ENCODE results near the gene POLN.
"Not testable (repeated sequence)": the region's sequence is repeated elsewhere in the genome, so short reads cannot be mapped to it uniquely, and the experiment has no call there.

POLN gene

DNA sequence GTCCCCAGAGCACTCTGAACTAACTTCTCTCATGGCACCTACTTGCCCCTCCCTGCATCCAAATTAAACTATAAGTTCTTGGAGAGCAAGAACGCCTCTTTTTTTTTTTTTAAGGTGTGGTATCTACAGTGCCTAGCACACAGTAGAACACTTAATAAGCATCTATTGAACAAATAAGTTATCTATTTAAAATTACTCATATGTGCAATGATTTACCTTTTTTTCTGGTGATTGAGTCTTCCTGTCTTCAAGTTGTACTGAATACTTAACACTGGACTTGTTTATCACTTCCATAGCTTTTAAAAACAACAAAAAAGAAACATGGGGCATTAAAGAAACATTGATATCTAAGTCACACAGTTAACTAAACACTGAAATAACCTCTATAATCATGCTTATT lies 29.1 kb downstream of the POLN start:
- no peak for DNase-seq

DNA sequence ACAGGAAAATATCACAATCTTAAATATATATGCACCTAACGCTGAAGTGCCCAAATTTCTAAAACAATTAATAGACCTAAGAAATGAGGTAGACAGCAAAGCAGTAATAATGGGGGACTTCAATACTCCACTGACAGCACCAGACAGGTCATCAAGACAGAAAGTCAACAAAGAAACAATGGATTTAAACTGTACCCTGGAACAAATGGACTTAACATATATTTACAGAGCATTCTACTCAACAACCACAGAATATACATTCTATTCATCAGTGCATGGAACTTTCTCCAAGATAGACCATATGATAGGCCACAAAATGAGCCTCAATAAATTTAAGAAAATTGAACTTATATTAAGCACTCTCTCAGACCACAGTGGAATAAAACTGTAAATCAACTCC lies 39.1 kb downstream of the POLN start:
- not testable (repeated sequence) for DNase-seq

DNA sequence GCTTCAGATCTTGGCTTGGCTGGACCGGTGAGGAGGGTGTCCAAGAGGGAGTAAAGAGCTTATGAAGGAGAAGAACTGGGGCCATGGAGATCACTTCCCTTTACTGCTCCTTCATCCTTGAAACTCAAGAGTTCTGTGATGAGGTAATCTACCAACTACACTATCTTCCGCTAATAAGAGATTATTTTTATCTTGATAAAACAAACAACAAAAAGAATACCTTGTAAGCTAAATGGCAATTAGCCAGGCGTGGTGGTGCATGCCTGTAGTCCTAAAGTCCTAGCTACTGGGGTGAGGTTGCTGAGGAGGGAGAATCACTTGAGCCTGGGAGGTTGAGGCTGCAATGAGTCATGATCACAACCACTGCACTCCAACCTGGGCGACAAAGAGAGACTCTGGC lies 47.4 kb downstream of the POLN start:
- no peak for DNase-seq

DNA sequence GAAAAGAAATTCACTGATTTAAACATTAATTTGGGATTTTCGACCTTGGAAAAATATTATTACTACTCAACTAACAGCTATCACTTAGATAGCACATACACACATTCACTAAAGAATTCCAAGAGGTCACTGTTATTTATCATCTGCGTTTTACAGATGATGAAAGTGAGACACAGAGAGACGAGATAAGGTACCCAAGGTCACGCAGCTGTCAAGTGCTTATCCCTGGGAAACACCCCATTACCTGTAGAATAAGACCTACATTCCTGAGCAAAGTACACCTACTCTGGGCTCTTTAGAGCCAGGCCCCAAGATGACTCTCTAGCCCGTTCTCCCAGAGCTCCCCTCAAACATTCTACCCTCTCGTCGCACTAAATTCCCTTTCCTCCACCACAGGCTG lies 48.6 kb downstream of the POLN start:
- DNase-seq: no peak

DNA sequence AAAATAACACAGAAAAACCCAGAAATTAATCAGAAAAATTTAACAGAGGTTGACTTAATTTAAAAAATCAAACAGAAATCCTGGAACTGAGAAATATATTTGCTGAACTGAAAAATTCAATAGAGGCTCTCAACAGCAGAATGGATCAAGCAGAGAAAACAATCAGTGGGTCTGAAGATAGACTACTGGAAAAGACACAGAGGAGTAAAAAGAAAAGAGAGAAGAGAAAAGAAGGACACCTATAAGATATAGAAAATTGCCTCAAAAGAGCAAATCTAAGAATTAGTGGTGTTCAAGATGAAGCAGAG lies 55.1 kb downstream of the POLN start:
- no peak for DNase-seq

DNA sequence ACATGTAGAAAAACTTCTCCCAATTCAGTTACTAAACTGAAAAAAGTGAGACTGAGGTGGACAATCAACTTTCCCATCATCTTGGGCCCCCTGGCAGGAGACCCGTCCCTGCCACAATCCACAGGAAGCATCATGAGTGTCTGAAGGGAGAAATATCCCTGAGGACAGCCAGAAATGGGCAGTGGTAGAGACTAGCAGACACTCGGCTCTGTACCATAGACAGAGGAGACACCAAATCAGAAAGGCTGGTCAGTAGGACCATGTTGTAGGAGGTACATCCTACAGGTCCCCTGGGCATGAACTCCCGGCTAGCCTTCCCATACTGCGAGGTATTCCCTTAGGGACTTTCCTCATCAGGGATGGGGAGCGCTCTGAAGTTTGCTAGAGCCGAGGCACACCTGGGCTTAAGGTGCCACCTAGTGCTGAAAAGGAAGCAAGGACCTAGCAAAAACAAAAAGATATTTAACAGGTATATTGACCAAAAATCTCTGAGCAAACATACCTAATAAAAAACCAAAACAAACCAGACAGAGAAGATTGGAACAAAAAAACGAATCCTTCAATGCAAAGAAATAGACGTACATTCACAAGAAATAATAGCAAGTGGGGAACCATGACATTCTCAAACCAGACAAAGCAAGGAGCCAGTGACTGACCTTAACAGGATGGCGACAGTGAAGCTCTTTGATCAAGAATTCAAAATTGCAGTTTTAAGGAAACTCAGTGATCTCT lies 55.6 kb downstream of the POLN start:
- DNase-seq: no peak

DNA sequence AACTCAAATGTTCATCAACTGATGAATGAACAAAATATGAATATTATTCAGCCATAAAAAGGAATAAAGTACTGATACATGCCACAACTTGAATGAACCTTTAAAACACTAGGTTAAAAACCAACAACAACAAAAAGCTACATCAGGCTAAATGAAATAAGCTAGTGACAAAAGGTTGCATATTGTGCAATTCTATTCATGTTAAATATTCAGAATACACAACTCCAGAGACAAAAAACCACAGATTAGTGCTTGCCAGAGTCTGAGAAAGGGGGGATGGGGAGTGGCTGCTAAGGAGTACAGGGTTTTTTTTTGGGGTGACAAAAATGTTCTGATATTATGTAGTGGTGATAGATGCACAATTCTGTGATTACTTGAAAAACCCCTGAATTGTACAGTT lies 58.5 kb downstream of the POLN start:
- no peak for DNase-seq

DNA sequence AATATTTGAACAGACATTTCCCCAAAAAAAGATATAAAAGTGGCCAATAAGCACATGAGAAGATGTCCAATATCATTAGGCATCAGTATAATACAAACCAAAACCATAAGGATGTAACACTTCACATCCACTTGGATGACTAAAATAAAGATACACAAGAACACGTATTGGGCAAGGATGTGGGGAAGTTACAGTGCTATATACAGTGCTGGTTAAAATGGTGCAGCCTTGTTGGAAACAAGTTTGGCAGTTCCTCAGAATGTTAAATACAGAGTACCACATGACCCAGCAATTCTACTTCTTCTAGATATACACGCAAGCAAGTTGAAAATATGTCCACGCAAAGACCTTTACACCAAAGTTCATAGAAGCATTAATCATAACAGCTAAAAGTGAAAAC lies 58.9 kb downstream of the POLN start:
- no peak for DNase-seq

DNA sequence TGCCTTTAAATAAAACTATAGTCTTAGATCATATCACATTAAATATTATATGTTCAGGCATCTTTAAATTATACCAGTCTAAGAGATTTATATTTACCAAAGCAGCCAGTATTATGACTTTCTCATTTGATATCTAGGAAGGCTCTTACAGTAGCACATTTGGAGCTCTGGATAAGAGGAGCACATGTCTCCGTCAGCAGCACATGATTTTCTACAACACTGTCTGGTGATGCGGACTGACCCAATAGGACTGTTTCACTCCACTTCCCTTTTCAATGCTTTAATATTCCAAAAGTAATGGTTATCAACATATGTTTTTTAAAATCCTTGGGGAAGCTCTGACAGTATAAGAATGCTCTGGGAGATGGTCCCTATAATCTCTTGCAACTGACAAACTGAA lies 61.5 kb downstream of the POLN start:
- DNase-seq: no peak

DNA sequence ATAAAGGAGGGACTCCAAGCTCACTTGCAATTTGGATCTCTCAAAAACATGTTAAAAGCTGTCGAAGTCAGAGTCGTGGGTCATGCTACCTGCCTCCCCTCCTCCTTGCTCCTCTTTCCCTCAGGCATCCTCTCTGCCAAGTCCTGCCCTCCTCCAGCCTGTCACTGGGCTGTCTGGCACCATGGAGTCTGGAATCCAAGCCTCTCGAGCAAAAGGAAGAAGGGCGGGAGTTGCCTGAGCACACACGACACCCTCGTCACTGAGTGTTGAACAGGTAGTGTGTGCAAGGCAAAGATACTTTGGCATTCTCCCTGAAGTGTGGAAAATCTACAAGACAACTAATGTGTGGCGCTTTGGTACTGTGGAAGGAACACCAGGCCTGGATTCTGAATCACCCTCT lies 62.2 kb downstream of the POLN start:
- DNase-seq: no peak

DNA sequence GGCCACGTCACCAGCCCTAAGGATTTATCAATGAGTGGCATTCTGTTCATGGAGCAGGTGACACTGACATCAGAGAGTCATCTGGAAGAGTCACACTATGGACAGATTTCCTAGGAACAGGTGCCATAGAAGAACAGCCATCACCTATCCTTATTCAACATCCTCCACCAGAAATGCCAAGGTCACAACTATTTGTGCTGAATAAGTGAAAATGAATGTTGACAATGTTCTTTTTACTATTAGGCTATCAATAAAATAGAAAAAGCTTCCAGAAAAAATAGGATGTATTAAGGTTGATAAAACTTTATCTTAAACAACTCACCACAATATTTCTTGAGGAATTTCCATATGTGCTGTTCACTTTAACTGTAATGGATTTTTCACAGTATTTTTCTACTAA lies 62.9 kb downstream of the POLN start:
- no peak for DNase-seq

DNA sequence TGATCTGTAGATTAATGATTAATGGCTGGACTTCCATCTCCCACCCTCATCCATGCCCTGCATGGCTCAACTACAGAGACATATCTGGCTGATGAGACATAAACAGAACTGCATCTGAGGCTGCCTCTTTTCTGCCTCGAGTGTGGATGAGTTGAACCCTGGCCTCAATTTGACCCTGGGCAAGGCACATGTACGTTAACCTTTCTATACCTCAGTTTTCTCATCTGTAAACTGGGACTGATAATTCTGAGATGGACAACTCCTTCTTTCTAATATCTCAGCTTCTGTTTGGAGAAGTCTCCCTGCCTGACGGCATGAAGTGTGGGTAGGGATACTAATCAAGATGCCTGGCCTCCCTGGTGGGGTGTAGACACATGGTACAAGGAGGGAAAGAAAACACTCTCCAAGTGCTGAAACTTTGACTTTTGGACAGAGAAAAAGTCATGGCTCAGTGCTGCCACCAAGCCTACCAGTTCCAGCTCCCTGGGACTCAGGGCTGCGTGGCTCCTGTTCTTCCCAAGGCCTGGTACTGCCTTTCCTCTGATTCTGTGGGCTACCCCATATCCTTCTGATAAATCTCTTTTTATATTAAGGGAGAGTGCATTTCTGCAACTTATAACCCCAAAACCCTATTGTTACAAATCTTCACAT lies 64.4 kb downstream of the POLN start:
- DNase-seq: no peak

DNA sequence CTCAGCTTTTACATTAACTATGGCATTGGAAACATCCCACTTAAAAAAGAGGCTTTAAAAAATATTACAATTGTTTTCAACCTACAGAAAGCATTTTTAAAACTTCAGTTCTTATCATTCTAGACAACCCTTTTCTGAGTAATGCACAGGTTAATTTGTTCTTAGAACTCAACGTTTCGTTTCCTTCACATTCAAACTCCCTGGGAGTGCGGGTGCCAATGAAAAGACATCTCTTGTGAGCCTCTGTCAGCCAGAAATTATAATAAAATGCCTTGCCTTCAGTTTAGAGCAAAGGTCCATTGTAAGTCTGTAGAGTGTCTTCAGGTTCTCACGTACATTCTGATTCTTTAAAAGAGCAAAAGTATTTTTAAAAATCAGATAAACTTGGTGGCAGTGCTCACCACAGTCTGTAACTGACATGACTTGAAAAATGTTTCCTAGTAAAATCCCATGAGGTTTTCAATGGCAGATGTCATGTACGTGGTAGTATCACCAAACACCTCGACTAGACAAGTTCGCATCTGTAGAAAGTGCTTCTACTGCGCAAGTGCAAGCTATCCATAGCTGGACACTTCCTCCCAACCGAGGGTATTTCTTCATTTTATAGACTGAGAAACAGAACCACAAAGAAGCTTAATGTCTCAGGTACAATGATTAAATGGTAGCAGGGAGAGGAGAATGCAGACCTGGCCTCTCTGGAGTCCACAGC lies 65.8 kb downstream of the POLN start:
- no peak for DNase-seq

DNA sequence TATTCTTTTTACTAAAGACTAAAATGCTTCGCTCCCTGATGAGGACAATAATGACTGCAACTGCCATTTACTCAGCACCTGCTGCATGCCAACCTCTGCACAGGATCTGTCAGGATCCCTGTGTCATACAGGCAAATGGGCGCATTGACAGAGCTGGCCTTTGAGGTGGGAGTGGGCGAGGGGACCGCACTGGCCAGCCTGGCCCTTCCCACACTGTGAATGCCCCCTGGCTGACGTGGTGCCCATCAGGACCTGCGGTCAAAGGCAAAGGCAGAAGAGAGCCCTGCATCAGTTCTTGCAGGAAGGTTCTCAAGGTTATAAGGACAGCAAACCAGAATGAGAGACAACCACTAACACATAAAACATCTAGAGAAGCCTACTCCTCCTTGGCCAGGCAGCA lies 67.9 kb downstream of the POLN start:
- no peak for DNase-seq

DNA sequence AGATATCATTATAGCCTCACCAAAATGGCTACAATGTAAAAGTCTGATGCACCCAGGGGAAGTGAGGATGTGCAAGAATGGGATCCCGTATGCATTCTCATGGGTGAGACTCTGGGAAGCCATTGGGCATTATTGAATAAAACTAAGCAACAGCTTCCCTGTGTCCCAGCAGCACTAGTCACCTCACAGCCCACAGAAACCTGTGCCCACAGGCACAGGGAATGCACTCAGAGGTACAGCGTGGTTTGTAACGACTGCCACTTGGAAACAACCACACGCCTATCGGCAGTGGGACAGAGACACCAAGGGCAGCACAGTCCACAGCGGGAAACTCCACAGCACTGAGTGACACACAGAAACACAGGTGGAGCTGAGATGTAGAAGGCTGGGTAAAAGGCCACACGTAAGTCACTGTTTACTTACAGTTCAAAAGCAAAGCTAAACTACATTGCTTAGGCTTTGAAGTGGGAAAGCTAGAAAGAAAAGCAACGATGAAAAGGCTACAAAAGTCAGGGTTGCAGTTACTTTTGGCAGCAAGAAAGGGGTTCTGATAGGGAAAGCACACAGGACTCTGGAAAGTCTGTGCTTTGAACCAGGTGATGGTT lies 69.2 kb downstream of the POLN start:
- no peak for DNase-seq

DNA sequence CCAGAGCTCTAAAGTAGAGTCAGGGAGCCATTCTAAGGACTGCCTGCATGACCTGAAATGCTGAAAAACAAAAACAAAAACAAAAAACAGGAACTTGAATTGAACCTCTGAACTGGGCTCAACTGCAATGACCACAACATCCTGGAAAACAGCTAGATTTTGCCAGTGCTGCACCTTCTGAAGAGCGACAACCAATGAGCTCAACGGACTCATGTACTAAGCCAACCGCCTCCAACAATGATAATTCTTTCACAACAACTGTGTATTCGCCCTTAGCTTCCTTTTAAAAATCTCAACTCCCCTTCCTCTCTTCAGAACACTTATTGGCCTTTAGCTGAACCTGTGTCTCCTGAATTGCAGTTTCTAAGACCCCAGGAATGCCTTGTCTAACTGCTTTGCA lies 69.8 kb downstream of the POLN start:
- no peak for DNase-seq

DNA sequence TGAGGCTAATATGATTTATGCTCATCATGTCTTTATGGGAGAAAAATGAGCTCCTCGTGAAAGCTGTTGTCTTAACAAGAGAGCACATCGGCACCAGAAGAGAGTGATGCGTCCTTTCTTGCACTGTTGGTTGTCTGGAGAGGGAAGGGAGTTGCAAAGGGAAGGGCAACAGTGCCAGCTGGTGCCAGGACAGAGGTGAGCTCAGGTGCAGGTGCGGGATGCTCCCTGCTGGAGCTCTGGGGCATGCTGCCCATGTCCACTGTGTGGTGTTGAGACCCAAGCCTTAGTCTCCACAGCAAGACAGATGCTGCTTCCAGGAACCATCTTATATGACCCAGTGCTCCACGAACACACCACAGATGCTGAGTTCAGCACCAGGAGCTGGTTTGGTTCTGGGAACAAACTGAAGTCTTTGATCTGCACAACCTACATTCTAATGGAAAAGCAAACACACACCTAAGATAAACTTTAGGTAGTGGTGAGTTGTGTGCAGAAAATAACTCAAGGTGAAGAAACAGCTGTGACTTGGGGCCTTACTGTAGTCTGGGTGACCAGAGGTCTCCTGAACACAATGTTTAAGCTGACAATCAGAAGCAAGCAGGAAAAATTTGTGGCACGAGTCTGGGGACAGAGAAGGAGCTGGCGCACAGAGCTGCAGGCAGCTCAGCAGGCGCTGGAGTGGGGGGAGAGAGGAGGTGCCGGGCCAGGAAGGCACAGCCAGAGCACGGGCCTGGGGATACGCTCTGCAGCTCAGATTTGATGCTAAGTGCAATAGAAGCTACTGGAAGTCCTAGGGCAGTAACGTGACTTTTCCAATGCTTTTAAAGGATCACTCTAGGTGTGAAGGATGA lies 73.2 kb downstream of the POLN start:
- DNase-seq: no peak

DNA sequence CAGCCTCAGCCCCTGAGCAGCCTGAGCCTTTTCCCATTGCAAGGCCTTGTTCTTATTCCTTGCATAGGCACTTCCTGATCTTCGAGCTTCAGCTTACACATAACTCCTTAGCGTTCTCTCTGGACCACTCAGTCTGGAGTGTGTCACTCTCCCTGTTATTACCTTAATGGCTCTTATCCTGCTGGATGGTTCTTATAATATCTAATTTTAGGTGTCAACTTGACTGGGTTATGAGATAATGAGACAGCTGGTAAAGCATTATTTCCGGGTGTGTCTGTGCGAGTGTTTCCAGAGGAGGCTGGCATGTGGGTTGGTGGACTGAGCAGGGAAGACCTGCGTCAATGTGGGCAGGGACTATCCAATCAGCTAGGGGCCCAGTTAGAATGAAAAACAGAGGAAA lies 75.7 kb downstream of the POLN start:
- DNase-seq: no peak

DNA sequence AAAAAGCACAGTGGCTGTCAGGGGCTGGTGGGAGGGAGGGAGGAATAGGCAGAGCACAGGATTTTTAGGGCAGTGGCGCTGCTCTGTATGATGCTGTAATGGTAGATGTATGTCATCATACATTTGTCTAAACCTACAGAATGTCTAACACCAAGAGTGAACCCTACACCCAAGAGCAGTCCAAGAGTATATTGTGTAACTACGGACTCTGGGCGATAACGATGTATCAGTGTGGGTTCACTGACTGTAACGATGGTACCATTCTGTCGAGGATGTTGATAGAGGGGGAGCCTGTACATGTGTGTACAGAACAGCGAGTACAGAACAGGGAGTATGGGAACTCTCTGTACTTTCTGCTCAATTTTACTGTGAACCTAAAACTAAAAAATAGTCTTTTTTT lies 76.5 kb downstream of the POLN start:
- DNase-seq: no peak

DNA sequence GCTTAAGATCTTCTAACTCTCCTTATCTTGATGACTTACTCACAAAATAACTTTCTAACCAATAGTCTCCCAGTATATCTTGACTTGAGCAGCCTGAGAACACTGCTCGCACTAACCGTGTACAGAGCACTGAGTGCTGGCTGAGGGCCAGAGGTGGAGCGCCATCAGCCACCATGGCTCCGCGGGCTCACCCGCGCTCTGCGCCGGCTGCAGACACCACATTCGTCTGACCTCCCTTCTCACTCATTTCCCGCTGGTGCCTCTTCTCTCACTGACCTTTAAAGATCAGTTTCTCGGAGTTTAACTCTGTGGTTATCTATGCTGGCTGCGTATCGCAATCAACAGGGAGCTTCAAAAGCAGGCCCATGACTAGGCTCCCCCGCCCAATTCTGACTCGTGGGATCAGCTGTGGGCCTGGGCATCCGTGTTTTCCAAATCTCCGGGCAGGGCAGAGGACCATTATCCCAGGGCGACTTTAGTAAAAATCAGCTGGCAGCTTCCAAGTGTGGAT lies 78.6 kb downstream of the POLN start:
- no peak for DNase-seq

DNA sequence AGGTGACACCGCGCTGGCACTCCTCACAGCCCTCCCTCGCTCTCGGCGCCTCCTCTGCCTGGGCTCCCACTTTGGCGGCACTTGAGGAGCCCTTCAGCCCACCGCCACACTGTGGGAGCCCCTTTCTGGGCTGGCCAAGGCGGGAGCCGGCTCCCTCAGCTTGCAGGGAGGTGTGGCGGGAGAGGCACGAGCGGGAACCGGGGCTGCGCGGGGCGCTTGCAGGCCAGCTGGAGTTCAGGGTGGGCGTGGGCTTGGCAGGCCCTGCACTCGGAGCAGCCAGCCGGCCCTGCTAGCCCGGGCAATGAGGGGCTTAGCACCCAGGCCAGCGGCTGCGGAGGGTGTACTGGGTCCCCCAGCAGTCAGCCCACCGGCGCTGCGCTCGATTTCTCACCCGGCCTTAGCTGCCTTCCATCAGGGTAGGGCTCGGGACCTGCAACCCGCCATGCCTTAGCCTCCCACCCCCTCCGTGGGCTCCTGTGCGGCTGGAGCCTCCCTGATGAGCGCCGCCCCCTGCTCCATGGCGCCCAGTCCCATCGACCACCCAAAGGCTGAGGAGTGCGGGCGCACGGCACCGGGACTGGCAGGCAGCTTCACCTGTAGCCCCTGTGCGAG lies 80.7 kb downstream of the POLN start:
- not testable (repeated sequence) for DNase-seq

DNA sequence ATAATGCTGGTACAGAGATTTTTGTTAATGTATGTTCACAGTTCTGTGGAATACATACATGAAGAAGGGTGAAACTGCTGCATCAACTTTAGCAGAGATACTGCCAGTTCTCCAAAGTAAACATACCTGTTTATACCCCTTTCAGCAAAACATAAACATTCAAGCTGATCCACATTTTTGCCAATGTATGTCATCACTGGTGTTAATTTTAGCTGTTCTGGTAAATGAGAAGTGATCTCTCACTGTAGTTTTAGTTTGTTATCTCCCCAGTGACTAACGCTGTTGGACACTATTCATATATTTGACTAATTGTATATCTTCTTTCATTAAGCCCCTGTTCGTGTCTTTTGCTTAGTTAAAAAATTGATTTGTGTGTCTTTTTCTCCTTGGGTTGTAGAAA lies 82.0 kb downstream of the POLN start:
- no peak for DNase-seq
